SU-DHL-6 (cell line): ENCODE data around the gene FAM171A1.

Source experiments
- H2AFZ ChIP-seq: fragments of 200-600 bp; sonication (generic); 2 replicates; pipeline ENCODE4 v1.6.1; 2014; ENCODE audit warnings: low read depth, mild to moderate bottlenecking, moderate library complexity, mixed read lengths, antibody characterized with exemption, low read length; ENCODE audit not compliant: severe bottlenecking
- H3F3A ChIP-seq: fragments of 200-600 bp; shearing (Covaris generic); 2 replicates; pipeline ENCODE4 v1.6.0; 2016; ENCODE audit warnings: antibody characterized with exemption, mild to moderate bottlenecking; ENCODE audit not compliant: insufficient read depth
- H3K27ac ChIP-seq: fragments of 200-600 bp; sonication (generic); 2 replicates; pipeline ENCODE4 v1.5.1; 2016; ENCODE audit warnings: low read depth, mild to moderate bottlenecking, low read length, moderate library complexity, mixed read lengths
- H3K27me3 ChIP-seq: fragments of 200-600 bp; sonication (generic), shearing (Covaris generic); 2 replicates; pipeline ENCODE4 v1.6.0; 2014; ENCODE audit warnings: mild to moderate bottlenecking, low read length
- H3K36me3 ChIP-seq: fragments of 200-600 bp; sonication (generic); 2 replicates; pipeline ENCODE4 v1.6.1; 2014; ENCODE audit warnings: mild to moderate bottlenecking, low read length, mixed read lengths
- H3K4me2 ChIP-seq: fragments of 300-600, 200-600 bp; shearing (Covaris generic), sonication (generic); 2 replicates; pipeline ENCODE4 v1.6.0; 2014; ENCODE audit warnings: low read length, low read depth, mild to moderate bottlenecking; ENCODE audit not compliant: poor library complexity, severe bottlenecking
- H3K4me3 ChIP-seq: fragments of 200-600 bp; sonication (generic); 2 replicates; pipeline ENCODE4 v1.5.1; 2014; ENCODE audit warnings: antibody characterized with exemption, low read length, mild to moderate bottlenecking, mixed read lengths; ENCODE audit not compliant: insufficient read depth, poor library complexity, severe bottlenecking
- H3K79me2 ChIP-seq: fragments of 200-600 bp; sonication (generic); 2 replicates; pipeline ENCODE4 v1.6.1; 2014; ENCODE audit warnings: mild to moderate bottlenecking, low read length, moderate library complexity; ENCODE audit not compliant: insufficient read depth
- H3K9ac ChIP-seq: fragments of 200-600 bp; sonication (generic); 2 replicates; pipeline ENCODE4 v1.7.0; 2014; ENCODE audit warnings: mild to moderate bottlenecking, low read length
- H3K9me2 ChIP-seq: fragments of 200-600 bp; sonication (generic); replicated peaks from 2 replicates; pipeline ENCODE4 v1.6.1; 2014; ENCODE audit warnings: low read length; ENCODE audit not compliant: insufficient read depth
- H3K9me3 ChIP-seq: fragments of 200-600 bp; sonication (generic); 2 replicates; pipeline ENCODE4 v1.6.1; 2014; ENCODE audit warnings: low read length, mixed read lengths; ENCODE audit not compliant: insufficient read depth
- H4K20me1 ChIP-seq: fragments of 200-600 bp; sonication (generic); 2 replicates; pipeline ENCODE4 v1.6.1; 2014; ENCODE audit warnings: low read depth, mild to moderate bottlenecking, antibody characterized with exemption, low read length, moderate library complexity, mixed read lengths
- CTCF ChIP-seq: fragments of 200-600 bp; sonication (generic); IDR thresholded peaks from one replicate; pipeline ENCODE4 v1.5.1; 2017; ENCODE audit warnings: antibody characterized with exemption, mild to moderate bottlenecking, low read length, moderate library complexity; ENCODE audit not compliant: insufficient read depth, poor library complexity, severe bottlenecking
- EZH2phosphoT487 ChIP-seq: fragments of 200-600 bp; sonication (generic), shearing (Covaris generic); conservative IDR thresholded peaks from 2 replicates; pipeline ENCODE4 v1.6.1; 2018; ENCODE audit warnings: mild to moderate bottlenecking, antibody characterized with exemption, low read length, moderate library complexity, mixed read lengths

FAM171A1 gene

GRCh38 chr10:15387021-15387420 is 15.9 kb upstream of the FAM171A1 start:
- Histone ChIP-seq H3K9me2 (no peaks in the 10 kb centered on the region), H2AFZ (no peak overlapping the region), H3K9ac (no peak overlapping the region), H3F3A (no peaks in the 10 kb centered on the region), H3K27me3 (no peaks in the 10 kb centered on the region), H3K36me3 (no peaks in the 10 kb centered on the region), H3K4me2 (no peak overlapping the region), H3K4me3 (no peak overlapping the region), H3K79me2 (no peaks in the 10 kb centered on the region), H4K20me1 (no peaks in the 10 kb centered on the region), H3K9me3 (no peaks in the 10 kb centered on the region), H3K27ac (no peak overlapping the region)
- TF ChIP-seq CTCF (no peak), EZH2phosphoT487 (no peak)

DNA sequence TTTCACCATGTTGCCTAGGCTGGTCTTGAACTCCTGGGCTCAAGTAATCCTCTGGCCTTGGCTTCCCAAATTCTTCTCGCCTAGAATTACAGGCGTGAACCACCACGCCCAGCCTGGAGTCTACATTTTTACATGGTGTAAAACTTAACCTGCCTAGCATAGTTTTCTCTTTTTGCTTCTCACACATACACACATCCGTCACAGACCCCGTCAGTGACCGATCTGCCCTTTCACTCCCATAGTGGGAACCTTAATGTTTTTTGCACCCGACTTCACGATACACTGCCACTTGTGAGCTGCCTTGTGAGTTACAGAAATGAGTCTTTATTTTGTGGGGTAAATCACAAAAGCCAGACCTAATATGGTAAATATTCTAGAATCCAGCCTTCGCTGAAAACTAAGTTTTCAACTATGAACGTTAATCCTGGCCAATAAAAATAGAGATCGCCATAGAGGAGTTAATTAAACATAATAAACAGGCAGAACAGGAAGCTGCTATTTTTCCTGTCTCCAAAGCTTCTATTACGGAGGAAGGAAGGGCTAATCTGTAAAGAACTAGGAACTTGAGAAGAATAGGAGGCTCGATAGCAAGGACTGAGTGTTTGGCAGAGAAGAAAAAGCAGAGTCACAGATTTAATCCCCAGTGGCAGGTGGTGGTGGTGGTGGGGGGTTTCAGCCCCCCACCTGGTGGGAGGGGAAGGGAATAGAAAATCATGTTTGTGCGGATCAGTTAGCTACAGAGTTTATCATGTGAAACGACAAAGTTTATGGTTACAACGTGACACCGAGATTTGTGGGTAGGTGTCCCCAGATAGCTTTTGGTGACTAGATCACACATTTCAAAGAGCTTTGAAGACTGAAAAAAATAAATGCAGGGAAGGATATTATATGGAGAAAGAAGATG is 14.7 kb upstream of the FAM171A1 start:
- H3K9ac ChIP-seq, result no peak overlapping the region
- no peaks in the 10 kb centered on the region for H3F3A ChIP-seq
- no peaks in the 10 kb centered on the region for H3K79me2 ChIP-seq
- H3K4me3 ChIP-seq, result no peak overlapping the region
- TF ChIP-seq CTCF, result no peak
- TF ChIP-seq EZH2phosphoT487, result no peak
- H3K9me3 ChIP-seq, result no peaks in the 10 kb centered on the region
- no peaks in the 10 kb centered on the region for H3K36me3 ChIP-seq
- no peaks in the 10 kb centered on the region for H3K9me2 ChIP-seq
- H2AFZ ChIP-seq, result no peak overlapping the region
- no peaks in the 10 kb centered on the region for H3K27me3 ChIP-seq
- H4K20me1 ChIP-seq, result no peaks in the 10 kb centered on the region
- H3K4me2 ChIP-seq, result no peak overlapping the region
- H3K27ac ChIP-seq, result no peak overlapping the region

GRCh38 chr10:15381420-15381819 is 10.3 kb upstream of the FAM171A1 start:
- Histone ChIP-seq H3K27ac (no peak overlapping the region), H4K20me1 (no peaks in the 10 kb centered on the region), H2AFZ (no peak overlapping the region), H3K9me3 (no peaks in the 10 kb centered on the region), H3K27me3 (no peaks in the 10 kb centered on the region), H3K36me3 (no peaks in the 10 kb centered on the region), H3K4me3 (no peak overlapping the region), H3K79me2 (no peaks in the 10 kb centered on the region), H3K4me2 (no peak overlapping the region), H3K9ac (no peak overlapping the region), H3F3A (no peaks in the 10 kb centered on the region), H3K9me2 (no peaks in the 10 kb centered on the region)
- TF ChIP-seq EZH2phosphoT487 (no peak), CTCF (no peak)
